H1 (cell line): Measurements from ENCODE around the gene CUX1.
A peak's percentile ranks its signal among the peaks of the same experiment; 100 is the strongest.

Experiments
- CBX8 ChIP-seq: fragments of 300-800, 300-1000 bp; sonication (generic); IDR thresholded peaks from 2 replicates; pipeline ENCODE4 v1.7.1; 2016; ENCODE audit warnings: low read depth, low read length, borderline replicate concordance
- CHD7 ChIP-seq: fragments of 300-600 bp; sonication (generic); IDR thresholded peaks from 2 replicates; pipeline ENCODE4 v1.7.1; 2012; ENCODE audit warnings: low read length, moderate library complexity, mild to moderate bottlenecking, inconsistent platforms; ENCODE audit not compliant: insufficient replicate concordance
- CTCF ChIP-seq, 3 experiments: IDR thresholded peaks; 1 replicate in 2 of 3; 2 replicates in 1 of 3; pipeline versions ENCODE4 v1.5.1 to v1.6.1; 2011; ENCODE audit warnings: low read length in 3 of 3, mild to moderate bottlenecking in 3 of 3, inconsistent platforms in 2 of 3, low read depth in 1 of 3, moderate library complexity in 1 of 3; ENCODE audit not compliant: insufficient read depth in 1 of 3; ENCODE audit errors: control extremely low read depth in 1 of 3
- SIRT6 ChIP-seq: IDR thresholded peaks from one replicate; pipeline ENCODE4 v1.7.1; 2012; ENCODE audit warnings: low read length, inconsistent platforms
- SIX5 ChIP-seq: IDR thresholded peaks from 2 replicates; pipeline ENCODE4 v1.6.1; 2011; ENCODE audit warnings: mild to moderate bottlenecking, low read depth, low read length

- TF ChIP-seq CBX8 (no peak), SIRT6 (no peak), CTCF (IDR thresholded peaks at IDR 0.05; ENCODE audit: control extremely low read depth in 1 of 3, insufficient read depth in 1 of 3, low read depth in 1 of 3, low read length in 3 of 3) (peak; percentile 25 to 47 (median 45); a peak in 3 of 4 replicates), CHD7 (no peak), SIX5 (no peak)
Measured at GRCh38 chr7:102069931-102070629, 252.7 kb downstream of the CUX1 start.
